KG1 (cell line): Measurements from ENCODE around the gene TXN2.
A peak's percentile ranks its signal among the peaks of the same experiment; 100 is the strongest.

Experiments used
- DNase-seq: peaks from one replicate; lab custom pipeline; 2025; lab: John Stamatoyannopoulos, UW

Gene TXN2

DNA sequence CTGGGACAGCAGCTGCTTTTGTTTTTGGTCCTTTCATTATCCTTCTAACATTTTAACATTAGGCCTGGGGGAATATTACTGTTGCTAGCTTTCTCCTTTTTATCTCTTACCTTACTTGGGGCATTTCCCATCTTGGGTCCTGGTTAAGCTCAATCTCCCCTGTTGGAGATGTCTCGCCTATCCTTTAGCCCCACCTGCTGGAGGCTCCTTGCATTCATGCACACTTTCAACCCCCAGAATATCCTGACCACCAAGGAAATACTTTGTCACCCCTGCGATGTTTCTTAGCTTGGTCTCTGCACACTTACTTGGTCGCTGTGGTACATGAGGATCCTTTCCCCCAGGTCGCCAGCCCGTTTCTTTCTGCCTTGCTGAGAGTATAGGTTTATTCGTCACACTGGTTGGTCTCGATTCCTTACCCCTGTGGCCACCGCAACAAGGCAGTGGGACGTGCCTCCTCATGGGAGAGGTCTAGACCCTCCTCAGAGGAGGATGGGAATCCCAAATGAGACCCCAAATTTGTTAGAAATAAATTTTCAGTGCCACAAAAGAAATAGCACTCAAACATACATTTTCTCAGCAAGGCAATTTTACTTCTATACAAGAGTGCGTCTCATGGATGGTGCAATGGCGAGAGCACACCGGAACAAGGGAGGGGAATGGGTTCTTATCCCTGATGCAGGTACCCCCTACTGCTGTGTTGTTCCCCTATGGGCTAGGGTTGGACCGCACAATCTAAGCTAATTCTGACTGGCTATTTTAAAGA, 5.4 kb upstream of the TXN2 start:
- DNase-seq = no peak

GRCh38 chr22:36480941-36481392, 473 bp downstream of the TXN2 start:
- no peak for DNase-seq

GRCh38 chr22:36478966-36479365, 2.5 kb downstream of the TXN2 start:
- no peak for DNase-seq

GRCh38 chr22:36475341-36475740, 6.1 kb downstream of the TXN2 start:
- DNase-seq = no peak

DNA sequence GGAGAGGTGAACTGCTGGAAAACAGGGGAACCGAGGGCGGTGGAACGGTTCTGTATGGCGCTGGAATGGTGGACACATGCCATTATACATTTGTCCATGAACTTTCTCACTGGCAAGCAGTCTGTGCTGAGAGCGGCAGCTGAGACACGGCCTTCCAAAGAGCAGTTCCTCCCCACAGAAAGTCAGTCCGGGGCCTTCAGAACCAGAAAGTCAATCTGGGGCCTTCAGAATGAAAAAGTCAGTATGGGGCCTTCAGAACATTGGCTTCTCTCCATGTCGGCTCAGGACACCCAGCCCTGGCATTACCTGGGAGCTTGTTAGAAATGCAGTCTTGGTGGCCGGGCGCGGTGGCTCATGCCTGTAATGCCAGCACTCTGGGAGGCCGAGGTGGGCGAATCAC, 8.8 kb downstream of the TXN2 start:
- DNase-seq = no peak

DNA sequence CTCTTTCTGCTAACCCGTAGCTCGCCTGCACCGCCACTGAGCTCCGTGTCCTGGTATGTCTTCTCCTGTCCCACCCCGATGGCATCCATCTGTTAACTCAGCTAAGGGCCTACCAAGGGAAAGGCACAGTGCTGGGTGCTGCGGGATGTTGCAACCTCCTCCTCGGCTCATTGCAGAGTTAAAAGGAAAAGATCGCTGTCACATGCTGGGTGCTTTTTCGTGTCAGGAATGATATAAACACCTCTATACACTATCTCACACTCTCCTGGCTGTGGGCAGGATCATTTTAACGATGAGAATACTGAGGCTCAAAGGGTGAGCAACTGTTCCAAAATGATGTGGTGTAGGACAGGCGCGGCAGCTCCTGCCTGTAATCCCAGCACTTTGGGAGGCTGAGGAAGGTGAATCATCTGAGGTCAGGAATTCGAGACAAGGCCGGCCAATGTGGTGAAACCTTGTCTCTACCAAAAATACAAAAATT, 10.1 kb downstream of the TXN2 start:
- no peak for DNase-seq

GRCh38 chr22:36470994-36471331, 10.5 kb downstream of the TXN2 start:
- DNase-seq = no peak

- peak; percentile 82 for DNase-seq
Observed at GRCh38 chr22:36470162-36470993, 11.1 kb downstream of the TXN2 start.

DNA sequence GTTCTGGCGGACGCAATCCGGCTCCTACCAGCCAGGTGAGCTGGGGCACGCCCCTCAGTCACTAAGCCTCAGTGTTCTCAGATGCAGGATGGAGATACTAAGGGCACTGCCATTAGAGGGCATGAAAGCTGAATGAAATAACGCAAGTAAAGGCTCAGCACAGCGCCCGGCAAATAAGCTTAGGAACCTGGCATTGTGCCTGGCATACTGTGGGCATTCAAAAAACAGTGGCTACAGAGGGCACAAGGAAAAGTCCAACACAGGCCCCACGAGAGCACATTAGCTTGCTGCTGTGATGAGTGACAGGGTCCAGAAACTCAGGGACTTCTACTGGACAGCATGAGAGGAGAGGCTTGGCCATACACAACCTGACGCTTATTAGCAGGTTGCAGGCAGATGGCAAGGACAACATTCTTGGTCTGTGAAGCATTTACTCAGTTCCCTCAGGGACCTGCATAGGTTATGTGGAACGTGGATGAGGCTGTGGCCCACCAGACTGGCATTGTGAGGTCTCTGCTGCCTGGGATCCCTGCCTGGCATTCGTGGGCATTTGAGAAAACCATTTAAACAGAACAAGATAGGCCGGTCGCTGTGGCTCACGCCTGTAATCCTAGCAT, 12.2 kb downstream of the TXN2 start:
- DNase-seq = no peak

DNA sequence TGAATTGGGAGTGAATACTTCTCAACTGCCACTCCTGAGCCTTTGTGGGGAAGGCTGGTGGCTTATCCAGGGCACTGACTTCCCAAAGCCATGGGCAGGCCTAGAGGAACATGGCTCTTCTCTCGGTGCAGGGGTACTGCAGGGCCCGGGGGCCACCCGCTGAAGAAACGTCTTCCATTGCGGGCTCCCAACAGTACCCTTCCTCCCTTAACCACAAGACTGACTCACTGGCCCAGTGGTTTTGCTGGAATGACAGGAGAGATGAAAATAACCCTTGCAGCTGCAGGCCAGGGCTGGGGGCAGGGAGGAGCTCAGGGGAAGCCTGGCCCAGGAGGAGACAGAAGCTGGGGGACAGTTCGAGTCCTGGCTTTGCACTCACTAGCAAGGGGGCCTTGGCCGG, 13.5 kb downstream of the TXN2 start:
- peak; percentile 49 for DNase-seq

DNA sequence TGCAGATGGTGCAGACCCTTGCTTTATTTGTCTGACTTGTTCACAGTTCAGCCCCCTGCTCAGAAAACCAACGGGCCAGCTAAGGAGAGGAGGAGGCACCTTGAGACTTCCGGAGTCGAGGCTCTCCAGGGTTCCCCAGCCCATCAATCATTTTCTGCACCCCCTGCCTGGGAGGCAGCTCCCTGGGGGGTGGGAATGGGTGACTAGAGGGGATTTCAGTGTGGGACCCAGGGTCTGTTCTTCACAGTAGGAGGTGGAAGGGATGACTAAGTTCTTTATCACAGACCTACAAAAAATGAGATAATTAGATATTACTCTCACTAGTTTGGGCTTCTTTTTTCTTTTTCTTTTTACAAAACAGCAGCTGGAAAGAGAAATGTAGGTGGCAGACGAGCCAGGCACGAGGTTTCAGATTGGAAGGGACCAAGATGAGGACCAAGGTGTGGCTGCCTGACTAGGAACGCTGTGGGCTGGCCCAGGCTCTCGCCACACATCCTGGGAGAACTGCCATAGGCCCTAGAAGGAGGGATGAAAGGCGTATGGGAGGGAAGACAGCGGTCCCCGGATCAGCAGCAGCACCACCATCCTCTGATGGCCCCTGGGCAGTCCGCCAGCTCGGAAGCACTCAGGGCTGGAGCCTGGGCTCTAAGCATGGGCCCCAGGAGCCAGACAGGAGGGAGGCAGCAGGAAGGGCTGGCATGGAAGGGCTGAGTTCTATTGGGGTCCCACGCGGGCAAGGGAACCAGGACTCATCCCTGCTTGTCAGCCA, 14.2 kb downstream of the TXN2 start:
- no peak for DNase-seq

GRCh38 chr22:36466258-36466657, 15.2 kb downstream of the TXN2 start:
- DNase-seq = no peak

GRCh38 chr22:36465232-36466021, 16.0 kb downstream of the TXN2 start:
- no peak for DNase-seq

DNA sequence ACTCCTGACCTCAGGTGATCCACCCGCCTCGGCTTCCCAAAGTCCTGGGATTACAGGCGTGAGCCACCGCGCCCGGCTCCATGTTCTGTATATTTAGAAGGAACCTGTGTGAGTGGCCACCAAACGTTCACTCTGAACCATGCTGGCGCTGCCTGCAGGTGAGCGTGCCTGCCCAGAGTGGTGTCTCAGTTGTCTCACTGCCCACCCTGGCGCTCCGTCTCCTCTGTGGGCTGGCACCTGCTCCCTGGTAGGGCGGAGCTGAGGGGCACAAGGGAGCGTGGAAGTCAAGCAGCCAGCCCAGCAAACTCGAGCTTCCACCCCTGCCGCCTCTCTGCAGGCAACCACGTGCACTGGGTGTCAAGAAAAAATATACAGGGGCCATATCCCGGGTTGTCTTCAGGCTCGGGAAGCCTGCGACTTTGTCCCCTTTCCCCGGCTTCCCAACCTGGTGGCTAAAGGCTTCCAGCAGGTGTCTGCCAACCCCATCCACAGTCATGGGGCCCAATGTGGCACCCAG, 16.7 kb downstream of the TXN2 start:
- no peak for DNase-seq

- no peak for DNase-seq
Observed at GRCh38 chr22:36463783-36464184, 17.7 kb downstream of the TXN2 start.

DNA sequence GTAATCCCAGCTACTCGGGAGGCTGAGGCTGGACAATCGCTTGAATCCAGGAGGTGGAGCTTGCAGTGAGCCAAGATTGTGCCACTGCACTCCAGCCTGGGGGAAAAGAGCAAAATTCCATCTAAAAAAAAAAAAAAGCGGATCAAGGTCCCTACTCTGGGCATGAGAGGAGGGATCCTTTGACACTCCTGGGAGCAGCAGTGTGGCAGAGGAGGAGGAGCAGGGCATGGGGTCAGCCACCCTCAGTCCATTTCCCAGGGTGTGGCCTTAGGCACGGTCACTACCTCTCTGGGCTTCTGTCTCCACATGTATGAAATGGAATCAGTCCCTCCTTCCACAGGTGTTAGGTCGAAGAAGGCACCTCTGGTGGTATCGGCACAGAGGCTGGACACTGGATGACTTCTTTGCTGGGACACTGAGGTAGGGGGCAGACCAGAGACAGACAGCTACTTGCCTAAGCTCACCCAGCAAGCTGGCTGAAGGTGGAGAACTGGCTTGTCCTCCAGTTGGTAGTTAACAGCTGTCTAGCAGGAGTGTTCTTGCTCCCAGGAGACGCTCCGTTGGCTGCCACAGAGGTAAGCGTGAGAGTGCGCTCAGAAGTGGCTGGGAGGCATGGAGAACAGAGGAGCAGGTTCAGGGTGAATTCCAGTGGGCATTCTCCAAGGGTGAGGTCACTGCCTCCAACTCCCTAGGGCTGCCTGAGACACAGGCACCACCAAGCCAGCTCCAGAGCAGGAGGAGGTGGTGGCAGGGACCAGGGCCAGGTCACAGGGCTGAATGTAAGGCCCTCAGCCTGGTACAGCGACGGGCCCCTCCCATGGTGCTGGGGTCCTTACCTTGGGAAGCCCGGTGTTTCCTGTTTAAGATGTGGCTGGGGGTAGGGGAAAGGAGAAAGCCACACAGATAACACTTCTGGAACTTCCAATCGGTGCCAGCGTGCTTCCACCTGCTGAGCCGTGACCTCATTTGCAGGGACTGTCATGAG, 19.5 kb downstream of the TXN2 start:
- no peak for DNase-seq

DNA sequence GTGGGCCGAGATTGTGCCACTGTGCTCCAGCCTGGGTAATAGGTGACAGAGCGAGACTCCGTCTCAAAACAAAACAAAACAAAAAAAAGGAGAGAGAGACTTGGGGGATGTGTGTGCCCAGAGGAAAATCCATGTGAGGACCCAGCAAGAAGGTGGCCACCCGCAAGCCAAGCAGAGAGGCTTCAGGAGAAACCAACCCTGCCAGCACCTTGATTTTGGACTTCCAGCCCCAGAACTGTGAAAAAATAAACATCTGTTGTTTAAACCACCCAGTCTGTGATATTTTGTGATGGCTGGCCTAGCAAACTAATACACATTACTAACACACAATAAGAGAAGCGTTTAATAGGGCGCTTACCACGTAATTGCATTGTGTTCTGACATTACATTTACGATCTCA, 21.2 kb downstream of the TXN2 start:
- no peak for DNase-seq

DNA sequence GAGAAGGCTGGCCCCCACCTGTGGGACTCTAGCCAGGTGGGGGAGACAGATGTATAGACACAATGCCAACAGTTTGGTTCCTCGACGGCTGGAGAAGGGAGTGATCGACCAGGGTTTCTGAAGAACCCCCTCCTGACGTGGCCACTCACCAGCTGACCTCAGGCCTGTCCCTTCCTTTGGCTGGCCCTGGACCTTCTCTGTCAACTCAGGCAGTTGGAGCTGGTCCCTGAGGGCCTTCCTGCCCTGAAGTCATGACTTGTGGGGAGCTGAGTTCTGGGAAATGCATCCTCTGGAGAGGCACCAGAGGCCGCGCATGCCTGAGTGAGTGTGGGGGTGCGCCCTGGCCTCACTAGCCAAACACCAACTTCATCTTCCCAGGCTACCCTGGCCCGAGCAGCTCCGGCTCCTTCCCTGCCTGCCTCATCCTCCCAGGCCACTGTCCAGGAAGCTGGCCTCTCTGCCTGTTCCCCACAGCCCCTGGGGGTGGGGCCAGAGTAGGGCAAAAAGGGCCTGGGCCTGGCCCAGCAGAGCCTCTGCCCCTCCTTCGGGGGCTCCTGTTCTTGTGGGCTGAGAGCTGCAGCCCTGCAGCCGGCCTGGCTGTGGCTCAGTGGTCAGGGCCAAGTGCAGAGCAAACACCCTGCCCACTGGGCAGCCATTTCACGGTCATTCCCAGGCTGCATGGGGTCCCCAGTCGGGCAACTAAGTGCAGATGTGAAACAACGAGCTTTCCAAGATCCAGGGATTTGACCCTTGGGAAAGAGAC, 23.6 kb downstream of the TXN2 start:
- no peak for DNase-seq

GRCh38 chr22:36456464-36456845, 25.0 kb downstream of the TXN2 start:
- DNase-seq = no peak
